T-helper 2 cell treated with Interferon-gamma antibody and Interleukin-4, amounts not matched to agents 100 ng/mL and 5 ng/mL, for 36 hours (primary cell): Measurements from ENCODE around the gene TAF10. TPM values are rescaled to one million over a fixed set of nuclear protein-coding genes. Genes with fewer than 3 reads are reported as not detected.

Source experiments
- intact Hi-C: fragments of 100-400 bp; cut with micrococcal nuclease; formaldehyde crosslinking; loops from one replicate; pipeline ENCODE4 v1.15.1; 2023
- total RNA-seq: library from RNA; stranded (reverse); gene quantifications from 2 replicates; pipeline ENCODE4 v1.2.3, GENCODE V29; 2022

The TAF10 gene
- total RNA-seq, 1 donor from 2014 or later = 133 TPM

GRCh38 chr11:6608726-6609501 is 3.1 kb downstream of the TAF10 start:
- intact Hi-C loops = no loop called here

DNA sequence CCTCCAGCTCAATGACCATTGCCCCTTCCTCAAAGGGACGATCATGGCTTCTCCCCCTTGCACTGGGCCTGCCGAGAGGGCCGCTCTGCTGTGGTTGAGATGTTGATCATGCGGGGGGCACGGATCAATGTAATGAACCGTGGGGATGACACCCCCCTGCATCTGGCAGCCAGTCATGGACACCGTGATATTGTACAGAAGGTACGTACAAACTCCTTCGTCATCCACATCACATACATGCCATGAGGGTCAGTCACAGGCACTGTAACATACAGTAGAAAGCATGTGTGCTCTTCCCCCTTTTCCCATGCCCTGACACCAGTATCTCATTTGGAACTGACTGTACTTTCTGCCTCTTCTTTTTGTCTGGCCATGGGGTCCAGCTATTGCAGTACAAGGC is 4.0 kb downstream of the TAF10 start:
- intact Hi-C loops = no loop called here

- intact Hi-C loops = no loop called here
These were observed 4.7 kb downstream of the TAF10 start for GRCh38 chr11:6607190-6607795.

- intact Hi-C loops = no loop called here
These were observed 5.4 kb downstream of the TAF10 start for GRCh38 chr11:6606471-6607189.

DNA sequence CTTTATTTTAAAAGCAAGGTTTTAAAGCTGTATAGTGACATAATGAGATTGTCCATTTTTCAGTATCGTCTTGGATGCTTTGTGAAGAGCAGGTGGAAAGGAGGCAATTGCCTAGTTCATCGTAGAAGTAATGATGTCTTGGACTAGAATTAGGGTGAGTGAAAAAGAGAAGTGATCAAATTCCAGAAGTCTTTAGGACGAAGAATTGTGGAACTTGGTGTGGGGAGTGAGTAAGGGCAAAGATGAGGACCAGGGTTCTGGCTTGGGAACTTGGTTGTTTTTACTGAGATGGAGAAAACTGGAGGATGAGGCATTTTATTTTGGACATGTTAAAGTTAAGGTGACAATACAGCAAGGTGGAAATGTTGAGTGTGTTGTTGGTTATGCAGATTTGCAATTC is 7.2 kb downstream of the TAF10 start:
- intact Hi-C loops = loop anchor here (1.0 to 5.0 kb wide), 7 partner anchors 15 to 1383 kb away; partner anchors contain the start of genes ARFIP2, EIF3F, SMPD1 and TIMM10B

DNA sequence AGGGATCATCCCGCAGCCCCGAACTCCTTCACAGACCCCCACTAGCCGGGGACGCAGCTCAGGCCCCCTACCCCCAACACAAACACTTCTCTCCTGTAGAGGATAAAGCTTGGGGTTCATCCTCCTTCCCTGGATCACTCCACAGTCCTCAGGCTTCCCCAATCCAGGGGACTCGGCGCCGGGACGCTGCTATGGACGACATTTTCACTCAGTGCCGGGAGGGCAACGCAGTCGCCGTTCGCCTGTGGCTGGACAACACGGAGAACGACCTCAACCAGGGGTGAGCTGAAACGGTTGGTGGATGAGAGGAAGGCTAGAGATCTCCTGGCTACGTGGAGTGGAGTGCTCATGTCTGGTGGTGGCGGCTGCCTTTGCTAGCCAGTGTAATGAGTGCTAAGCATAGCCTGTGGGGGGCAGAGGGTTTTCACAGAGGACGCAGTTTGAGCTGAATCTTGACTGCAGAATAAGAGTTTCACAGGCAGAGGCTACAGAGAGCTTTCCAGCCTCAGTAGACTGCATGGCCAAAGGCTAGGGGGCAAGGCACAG is 7.9 kb downstream of the TAF10 start:
- intact Hi-C loops = loop anchor here (1.0 to 5.0 kb wide), 7 partner anchors 15 to 1383 kb away; partner anchors contain the start of genes ARFIP2, EIF3F, SMPD1 and TIMM10B

DNA sequence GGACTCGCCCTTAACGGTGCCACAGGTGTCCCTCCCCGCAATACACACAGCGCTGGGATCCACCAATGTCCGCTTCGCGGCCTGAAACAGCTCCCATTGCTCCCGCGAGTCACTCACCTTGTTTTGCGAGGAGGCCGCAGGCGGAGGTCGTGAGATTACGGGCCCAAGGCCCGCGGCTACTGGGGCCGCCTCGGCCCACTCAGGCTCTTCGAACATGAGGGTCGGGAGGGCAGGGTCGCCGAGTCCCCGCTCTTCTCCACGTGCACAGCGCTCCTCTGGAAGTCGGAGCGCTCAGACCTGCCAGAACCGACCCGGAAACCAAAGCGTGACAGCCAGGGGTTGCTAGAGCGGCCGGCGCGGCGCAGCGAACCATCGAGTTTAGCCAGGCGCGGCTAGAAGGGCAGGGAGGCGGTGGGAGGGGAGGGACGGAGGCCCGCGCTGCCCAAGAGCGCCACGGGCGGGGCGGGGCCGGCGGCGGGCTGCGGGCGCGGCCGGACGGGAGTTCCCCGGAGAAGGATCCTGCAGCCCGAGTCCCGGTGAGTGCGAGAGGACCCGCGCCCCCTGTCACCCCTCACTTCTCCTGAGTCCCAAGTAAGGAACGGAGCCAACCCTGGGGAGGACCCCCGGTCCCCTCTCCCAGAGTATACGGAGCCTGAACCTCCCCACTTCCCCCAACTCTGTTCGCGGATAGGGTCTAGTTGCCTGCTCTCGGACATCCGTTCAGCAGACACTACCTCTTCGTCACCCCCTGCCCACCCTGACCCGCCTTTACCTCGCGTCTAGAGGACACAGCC is 8.5 kb downstream of the TAF10 start, which contains the start of the genes ILK and RRP8:
ILK (plus strand) TSS at position 488 of the 794 bp plus-strand sequence. CDS start 498 bp downstream, outside the sequence.
RRP8 (minus strand) TSS at position 330 of the 794 bp plus-strand sequence; CDS start at position 216, 114 bp downstream.
- intact Hi-C loops = loop anchor here (1.0 to 5.0 kb wide), 10 partner anchors 9 to 1384 kb away; partner anchors contain the start of genes ARFIP2, EIF3F, FHIP1B and MRPL17

DNA sequence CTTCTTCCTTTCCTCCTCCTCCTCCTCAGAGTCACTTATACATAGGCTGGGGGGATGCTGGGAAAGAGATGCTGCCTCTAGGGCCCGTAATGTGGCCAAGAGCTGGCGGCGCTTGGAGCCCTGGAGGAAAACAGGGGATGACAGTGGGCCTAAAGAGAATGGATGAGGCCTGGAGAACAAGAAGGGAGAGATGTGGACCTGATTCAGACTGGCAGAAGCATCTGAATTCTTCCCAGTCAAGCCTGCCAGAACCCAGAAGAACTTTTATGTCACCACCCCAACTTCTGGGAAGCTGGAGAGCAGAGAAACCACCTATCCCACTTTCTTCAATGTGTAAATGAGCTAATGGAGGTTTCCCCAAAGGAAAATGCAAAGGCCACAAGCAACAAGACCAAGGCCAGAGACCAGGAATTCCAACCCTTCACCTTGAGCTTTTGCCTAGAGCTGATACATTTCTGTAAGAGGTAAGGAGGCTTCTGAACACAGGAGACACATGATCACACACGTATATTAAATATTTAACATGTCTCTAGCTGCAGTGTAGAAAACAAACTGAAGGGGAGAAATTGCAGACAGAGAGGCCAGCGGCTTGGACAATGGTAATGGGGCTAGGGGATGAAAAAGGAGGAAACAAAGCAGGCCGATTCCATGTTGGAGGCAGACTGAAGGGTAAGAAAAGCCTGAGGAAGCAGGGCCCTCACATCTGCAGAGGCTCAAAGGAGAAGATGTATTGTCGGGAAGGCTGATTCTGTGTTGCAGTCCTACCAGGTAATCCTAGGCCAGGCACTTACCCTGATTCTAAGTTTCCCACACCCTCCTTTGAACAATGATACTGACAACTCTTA is 9.7 kb downstream of the TAF10 start:
- intact Hi-C loops = loop anchor here (2.0 to 5.0 kb wide), 4 partner anchors 145 to 1385 kb away; partner anchors contain the start of genes EIF3F and FHIP1B

- intact Hi-C loops = loop anchor here (5.0 kb wide), 3 partner anchors 146 to 1386 kb away; partner anchors contain the start of gene EIF3F
These were observed 11.0 kb downstream of the TAF10 start for GRCh38 chr11:6601041-6601461.

DNA sequence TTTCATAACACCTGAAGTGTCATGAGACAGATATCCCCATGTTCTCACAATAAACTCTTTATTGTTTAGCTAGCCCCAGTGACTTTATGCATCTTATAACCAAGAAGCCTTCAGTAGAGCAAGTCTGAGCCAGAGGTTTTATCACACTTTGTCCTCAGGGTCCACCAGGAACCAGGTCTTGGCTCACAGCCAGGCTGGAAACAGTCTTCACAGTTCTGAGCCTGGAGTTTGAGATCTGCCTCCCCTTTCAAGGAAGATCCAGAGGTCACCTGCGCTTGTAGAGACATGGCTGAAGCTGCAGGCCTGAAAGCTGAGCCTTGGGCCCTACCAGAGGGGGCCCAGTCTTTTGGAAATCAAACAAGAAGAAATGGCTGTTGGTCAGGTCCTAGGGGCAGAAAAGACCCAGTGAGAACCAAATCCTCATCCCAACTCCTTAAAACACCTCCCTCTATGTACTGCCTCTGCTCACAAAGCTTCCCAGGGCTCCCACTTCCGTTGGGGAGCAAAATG is 12.1 kb downstream of the TAF10 start:
- intact Hi-C loops = loop anchor here (5.0 kb wide), 3 partner anchors 147 to 1387 kb away; partner anchors contain the start of gene EIF3F

GRCh38 chr11:6599449-6599848 is 12.6 kb downstream of the TAF10 start:
- intact Hi-C loops = no loop called here

DNA sequence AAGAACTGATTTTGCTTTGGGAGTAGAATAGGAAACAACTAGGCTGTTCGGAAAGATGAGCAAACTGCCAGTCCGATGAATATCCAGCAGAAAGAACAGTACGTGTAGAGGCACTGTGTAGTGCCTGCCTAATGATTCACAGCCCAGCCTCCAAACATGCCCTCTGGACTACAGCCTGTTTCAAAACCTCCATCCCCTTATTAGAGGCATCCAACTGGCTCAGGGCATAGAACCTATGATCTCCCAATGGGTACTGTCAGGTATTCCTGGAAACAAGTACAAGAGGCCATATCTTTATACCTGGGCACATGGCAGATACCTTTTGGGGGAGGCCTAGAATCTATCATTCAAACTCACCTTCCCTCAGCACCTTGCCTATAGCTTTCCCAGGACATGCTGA is 13.5 kb downstream of the TAF10 start:
- intact Hi-C loops = no loop called here

GRCh38 chr11:6596239-6596877 is 15.7 kb downstream of the TAF10 start:
- intact Hi-C loops = no loop called here

DNA sequence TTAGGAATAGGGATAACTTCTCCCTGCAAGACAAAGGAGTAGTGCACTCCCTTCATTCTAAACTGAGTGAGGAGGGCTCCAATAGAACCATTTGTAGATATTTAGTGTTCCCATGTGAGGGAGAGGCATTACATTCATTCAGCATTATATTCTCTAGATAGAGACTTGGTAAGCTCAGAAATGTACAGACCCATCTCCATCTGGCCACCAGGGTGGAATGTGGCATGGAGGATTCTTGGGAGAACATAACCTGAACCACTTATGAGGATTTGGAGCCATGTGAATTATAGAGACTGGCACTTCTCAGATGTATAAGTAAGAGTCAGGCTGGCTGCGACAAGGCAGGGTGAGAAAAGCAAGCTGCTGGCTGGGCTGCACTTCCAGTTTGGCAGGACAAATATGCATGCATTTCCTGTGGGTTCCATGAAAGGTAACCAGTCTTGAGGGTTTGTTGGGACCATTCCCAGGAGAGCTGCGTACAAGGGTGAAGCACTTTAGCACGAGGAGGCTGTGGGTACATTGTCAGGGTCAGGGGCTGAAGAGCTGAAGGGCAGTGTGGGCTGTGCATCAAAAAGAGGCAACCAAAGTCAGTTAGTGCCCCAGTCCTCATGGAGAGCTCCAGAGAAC is 17.8 kb downstream of the TAF10 start:
- intact Hi-C loops = no loop called here

GRCh38 chr11:6588018-6588417 is 24.0 kb downstream of the TAF10 start:
- intact Hi-C loops = no loop called here

DNA sequence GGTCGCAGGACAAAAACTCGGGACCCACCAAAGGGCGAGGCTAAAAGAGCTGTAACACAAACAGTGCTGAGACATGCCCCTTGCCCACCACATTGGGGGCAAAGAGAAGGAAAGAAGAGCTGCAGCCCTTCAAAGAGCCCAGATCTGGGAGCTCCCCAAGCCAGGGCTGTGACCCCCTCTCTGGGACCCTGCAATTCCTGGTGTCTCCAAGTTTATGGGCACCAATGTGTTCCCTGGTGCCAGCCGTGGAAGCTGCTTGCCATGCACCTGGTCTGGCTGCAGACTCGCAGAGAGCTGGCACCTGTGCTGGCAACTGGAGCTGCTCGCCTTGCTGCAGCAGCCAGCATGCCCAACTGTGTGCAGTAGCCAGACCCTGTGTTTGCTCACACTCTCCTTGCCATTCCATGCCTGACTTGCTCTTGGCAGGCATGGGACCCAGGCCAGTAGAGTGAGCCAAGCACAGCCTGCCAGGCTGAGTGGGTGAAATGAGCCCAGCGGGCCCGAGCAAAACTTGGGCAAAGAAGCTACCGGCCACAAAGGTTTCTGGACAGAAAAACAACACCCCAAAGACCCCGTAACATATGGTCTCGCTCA is 24.6 kb downstream of the TAF10 start:
- intact Hi-C loops = no loop called here

GRCh38 chr11:6586434-6587359 is 25.3 kb downstream of the TAF10 start:
- intact Hi-C loops = no loop called here
